Right lobe of liver (tissue), 4 donors: Measurements from ENCODE around the gene AGTPBP1.

Experiments used
- CTCF ChIP-seq, 4 donors: fragments of 200-600 bp in 3 of 4; fragments of 450-650 bp in 1 of 4; IDR thresholded peaks; one replicate each; pipeline versions ENCODE4 v1.5.1 to v1.8.0; 2016 to 2022; ENCODE audit warnings: antibody characterized with exemption in 4 of 4, mild to moderate bottlenecking in 2 of 4
- POLR2A ChIP-seq: fragments of 450-650 bp; IDR thresholded peaks from one replicate; pipeline ENCODE4 v1.6.1; 2017; ENCODE audit warnings: antibody characterized with exemption, mild to moderate bottlenecking
- donor health status: DM: no; HTN: no; CAD: no.
- donor health status: DM: no; HTN: no; CAD: no.
- donor health status: DM: no; HTN: yes; CAD: no.

DNA sequence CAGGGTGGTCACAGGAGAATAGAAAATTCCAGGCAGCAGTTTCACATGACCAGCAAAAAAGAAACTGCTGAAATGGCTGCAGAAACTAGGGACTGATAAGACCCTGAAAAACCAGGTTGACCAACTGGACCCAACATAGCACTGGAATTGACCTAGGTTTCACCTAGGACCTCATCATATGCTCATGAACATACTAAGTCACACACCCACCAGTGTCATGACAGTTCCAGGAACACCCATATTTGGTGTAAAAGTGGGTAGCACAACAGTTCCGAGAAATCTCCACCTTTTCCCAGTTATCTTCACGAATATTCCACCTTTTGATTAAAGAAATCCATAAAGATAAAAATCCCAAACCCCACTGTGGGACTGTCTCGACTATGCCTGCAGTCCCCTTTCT lies 182.2 kb downstream of the AGTPBP1 start:
- TF ChIP-seq CTCF (IDR thresholded peaks at IDR 0.05) (no peak), POLR2A (no peak)
